Fibroblast of skin of right quadriceps (primary cell): ENCODE data around the gene KANSL1.

ENCODE experiments used
- DNase-seq: peaks from one replicate; pipeline ENCODE4 v3.0.0-alpha.2; 2013

Gene KANSL1

GRCh38 chr17:46063241-46063640 is 130.0 kb downstream of the KANSL1 start:
- peak; percentile 85 for DNase-seq

GRCh38 chr17:46061435-46061834 is 131.8 kb downstream of the KANSL1 start:
- DNase-seq: no peak

GRCh38 chr17:46060461-46060860 is 132.8 kb downstream of the KANSL1 start:
- no peak for DNase-seq

GRCh38 chr17:46059486-46059885 is 133.7 kb downstream of the KANSL1 start:
- DNase-seq: no peak

GRCh38 chr17:46057366-46057765 is 135.9 kb downstream of the KANSL1 start:
- DNase-seq: no peak

GRCh38 chr17:46056800-46057304 is 136.4 kb downstream of the KANSL1 start:
- DNase-seq: peak; percentile 67

- DNase-seq: peak; percentile 15
Observed at GRCh38 chr17:46053911-46054534, 139.2 kb downstream of the KANSL1 start.

- no peak for DNase-seq
Observed at GRCh38 chr17:46049656-46050055, 143.6 kb downstream of the KANSL1 start.

GRCh38 chr17:46047856-46048255 is 145.4 kb downstream of the KANSL1 start:
- no peak for DNase-seq

GRCh38 chr17:46047398-46047797 is 145.8 kb downstream of the KANSL1 start:
- DNase-seq: no peak

GRCh38 chr17:46046957-46047356 is 146.3 kb downstream of the KANSL1 start:
- DNase-seq: peak; percentile 34

- DNase-seq: no peak
Observed at GRCh38 chr17:46045639-46046038, 147.6 kb downstream of the KANSL1 start.

- DNase-seq: no peak
Observed at GRCh38 chr17:46044989-46045388, 148.2 kb downstream of the KANSL1 start.

- DNase-seq: peak; percentile 86
Observed at GRCh38 chr17:46044286-46044928, 148.8 kb downstream of the KANSL1 start.

GRCh38 chr17:46043606-46044005 is 149.6 kb downstream of the KANSL1 start:
- no peak for DNase-seq

GRCh38 chr17:46042925-46043324 is 150.3 kb downstream of the KANSL1 start:
- DNase-seq: no peak

GRCh38 chr17:46042246-46042645 is 151.0 kb downstream of the KANSL1 start:
- DNase-seq: no peak

GRCh38 chr17:46039592-46040186 is 153.5 kb downstream of the KANSL1 start:
- no peak for DNase-seq

GRCh38 chr17:46038937-46039336 is 154.3 kb downstream of the KANSL1 start:
- DNase-seq: no peak

- DNase-seq: no peak
Observed at GRCh38 chr17:46038414-46038813, 154.8 kb downstream of the KANSL1 start.

- no peak for DNase-seq
Observed at GRCh38 chr17:46037722-46038255, 155.4 kb downstream of the KANSL1 start.

- DNase-seq: no peak
Observed at GRCh38 chr17:46036491-46036890, 156.7 kb downstream of the KANSL1 start.

- no peak for DNase-seq
Observed at GRCh38 chr17:46035112-46035818, 158.0 kb downstream of the KANSL1 start.
